Measurements from ENCODE around the gene NT5M.

DNA sequence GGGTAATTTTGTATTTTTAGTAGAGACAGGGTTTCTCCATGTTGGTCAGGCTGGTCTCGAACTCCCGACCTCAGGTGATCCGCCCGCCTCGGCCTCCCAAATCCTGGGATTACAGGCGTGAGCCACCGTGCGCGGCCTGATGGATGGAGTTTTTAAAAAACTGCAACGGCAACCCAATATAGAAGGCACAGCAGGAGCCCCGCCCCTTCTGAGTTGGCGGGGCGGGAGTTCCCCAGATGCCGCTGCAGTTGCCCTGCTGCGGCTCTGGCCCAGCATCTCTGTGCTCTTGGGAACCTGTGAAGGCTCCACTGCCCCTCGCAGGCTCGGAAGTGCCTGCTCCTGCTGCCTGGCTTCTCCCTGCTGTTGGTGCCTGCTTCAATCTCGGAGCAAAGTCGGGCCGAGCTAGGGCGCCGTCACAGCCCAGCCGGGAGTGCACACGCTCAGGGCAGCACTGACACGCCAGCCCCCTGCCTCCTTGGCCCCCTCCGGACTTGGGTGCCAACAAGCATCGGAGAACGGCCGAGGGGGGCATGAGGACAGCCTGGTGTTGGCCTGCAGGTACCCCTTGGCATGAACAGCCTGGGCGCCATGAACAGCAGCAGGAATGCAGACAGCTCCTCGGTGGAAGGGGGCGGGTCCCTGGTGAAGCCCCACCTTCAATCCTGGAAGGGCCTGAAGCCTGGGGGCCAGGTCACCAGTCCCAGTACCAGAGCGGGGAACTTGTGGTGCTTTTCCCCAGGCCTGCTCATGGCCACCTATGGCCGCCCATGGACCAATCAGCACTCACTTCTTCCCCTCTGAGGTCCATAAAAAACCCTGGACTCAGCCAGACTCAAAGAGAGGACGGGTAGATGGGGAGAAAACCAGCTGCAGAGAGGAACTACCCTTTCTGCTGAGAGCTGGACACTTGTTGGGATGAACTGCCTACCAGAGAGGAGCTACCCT, 2.3 kb upstream of the NT5M start:
- TF ChIP-seq CTCF (conservative IDR thresholded peaks at IDR 0.05; ENCODE audit: low read depth, low read length) (no peak), EZH2phosphoT487 (IDR thresholded peaks at IDR 0.05; ENCODE audit: borderline replicate concordance, low read length) (no peak)
